WI38 (cell line): Measurements from ENCODE around the gene PLCG1.
A peak's percentile ranks its signal among the peaks of the same experiment; 100 is the strongest.

Experiments
- H3K4me3 ChIP-seq: 2 replicates; pipeline ENCODE4 v1.5.1; 2011; ENCODE audit warnings: low read depth, mild to moderate bottlenecking, control low read depth, low read length
- TF ChIP-seq, protein P1 (sequence below): IDR thresholded peaks from 2 replicates; pipeline ENCODE4 v1.5.1; 2012; ENCODE audit warnings: low read depth, mild to moderate bottlenecking, control low read depth, low read length

Gene PLCG1

DNA sequence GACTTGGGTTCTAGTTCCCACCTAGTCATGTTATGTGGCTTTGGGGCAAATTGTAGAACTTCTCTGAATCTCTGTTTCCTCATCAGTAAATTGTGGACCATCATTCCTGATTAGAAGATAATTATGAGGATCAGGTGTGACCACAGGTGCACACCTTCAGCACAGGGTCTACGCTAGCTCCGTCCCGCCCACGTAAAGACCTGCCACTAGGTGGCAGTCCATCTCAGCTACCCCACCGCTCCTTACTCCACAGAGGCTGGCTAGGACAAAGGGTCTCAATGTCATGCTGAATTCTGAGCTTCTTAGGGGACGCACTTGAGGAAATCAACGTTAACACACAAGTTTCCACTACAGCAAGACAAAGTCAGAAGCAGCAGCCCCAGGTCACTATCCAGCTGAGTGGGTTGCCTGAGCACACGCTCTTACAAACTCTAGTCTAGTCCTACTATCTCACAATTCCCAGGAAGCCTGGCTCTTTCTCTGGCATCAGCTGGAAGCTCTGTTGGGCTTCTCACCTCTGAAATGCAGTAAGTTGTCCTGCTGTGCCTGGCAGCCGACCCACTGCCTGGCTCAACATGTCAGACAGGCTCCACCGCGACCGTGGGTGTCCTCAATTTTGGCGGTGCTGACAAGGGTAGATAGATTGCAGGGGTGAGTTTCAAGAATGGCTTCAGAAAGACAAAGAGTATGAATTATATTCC, 2.0 kb upstream of the PLCG1 start:
- TF ChIP-seq, protein P1, sequence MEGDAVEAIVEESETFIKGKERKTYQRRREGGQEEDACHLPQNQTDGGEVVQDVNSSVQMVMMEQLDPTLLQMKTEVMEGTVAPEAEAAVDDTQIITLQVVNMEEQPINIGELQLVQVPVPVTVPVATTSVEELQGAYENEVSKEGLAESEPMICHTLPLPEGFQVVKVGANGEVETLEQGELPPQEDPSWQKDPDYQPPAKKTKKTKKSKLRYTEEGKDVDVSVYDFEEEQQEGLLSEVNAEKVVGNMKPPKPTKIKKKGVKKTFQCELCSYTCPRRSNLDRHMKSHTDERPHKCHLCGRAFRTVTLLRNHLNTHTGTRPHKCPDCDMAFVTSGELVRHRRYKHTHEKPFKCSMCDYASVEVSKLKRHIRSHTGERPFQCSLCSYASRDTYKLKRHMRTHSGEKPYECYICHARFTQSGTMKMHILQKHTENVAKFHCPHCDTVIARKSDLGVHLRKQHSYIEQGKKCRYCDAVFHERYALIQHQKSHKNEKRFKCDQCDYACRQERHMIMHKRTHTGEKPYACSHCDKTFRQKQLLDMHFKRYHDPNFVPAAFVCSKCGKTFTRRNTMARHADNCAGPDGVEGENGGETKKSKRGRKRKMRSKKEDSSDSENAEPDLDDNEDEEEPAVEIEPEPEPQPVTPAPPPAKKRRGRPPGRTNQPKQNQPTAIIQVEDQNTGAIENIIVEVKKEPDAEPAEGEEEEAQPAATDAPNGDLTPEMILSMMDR: peak; percentile 38

DNA sequence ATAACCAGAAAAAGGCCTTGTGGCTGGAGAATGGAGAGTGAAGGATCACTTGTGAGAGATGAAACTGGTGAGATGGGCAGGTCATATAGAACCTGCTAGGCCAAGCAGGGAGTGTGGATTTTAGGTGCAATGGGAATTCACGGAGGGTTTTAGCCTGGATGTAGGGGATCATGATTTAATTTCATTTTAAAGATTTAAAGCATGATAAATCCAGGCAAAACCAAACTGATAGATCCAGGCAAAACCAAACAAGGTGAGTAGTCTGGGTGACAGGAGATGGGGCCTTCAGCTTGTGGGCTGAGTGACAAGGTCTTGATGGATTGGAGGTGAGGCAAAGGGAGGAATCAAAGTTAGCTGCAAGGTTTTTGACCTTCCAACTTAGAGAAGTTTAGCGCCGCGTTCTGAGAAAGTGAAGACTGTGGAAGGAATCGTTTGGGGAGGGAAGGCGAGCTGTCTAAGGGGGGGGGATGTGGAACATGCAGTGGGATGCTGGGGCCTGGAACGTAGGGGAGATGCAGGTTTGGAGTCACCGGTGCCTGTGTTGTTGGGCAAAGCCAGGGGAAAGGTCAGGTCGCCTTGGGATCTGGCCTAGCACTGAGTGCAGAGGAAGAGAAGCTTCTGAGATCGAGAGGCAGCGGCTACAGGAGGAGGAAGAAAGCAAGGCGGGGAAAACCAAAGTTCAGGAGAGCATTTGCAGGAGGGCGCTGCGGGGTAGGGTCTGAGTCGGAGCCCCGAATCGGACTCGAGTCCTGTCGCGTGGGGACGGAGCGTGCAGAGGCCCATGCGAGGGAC, 1.3 kb upstream of the PLCG1 start:
- peak overlapping the region; percentile 78 for H3K4me3 ChIP-seq
- TF ChIP-seq, protein P1: no peak

More for the DNA sequence above, 2.0 kb upstream of the PLCG1 start:
- no peak overlapping the region for H3K4me3 ChIP-seq

DNA sequence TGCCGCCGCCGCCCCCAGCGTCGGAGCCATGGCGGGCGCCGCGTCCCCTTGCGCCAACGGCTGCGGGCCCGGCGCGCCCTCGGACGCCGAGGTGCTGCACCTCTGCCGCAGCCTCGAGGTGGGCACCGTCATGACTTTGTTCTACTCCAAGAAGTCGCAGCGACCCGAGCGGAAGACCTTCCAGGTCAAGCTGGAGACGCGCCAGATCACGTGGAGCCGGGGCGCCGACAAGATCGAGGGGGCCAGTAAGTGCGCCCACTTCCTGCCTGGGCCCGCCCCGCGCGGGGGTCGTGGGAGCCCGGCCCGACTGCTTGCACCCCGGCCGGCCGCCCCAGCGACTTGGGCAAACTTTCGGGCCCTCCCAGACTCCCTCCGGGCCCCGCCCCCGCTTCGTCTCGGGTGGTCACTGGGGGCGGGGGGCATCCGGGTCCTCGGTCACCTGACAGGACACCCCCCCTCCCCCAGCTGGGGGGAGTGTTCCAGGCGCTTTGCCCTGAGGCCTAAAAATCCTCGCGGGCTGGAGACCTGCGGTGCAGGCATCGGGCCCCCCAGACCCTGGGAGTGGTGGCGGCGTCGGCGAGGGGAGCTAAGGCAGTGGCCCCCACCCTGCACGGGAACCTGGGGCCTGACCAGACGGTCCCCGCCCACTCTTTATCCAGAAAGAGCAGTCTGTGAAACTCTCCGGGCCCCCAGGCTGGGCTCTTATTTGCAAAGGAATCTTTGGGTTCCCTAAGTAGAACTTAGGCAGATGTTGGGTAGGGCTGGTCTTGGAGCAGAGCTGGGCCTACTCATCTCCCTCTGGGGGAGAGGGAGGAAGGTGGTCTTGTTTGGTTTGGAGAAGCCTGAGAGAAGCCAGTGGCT, 501 bp downstream of the PLCG1 start:
- peak overlapping the region; percentile 78 for H3K4me3 ChIP-seq
- TF ChIP-seq, protein P1: no peak

DNA sequence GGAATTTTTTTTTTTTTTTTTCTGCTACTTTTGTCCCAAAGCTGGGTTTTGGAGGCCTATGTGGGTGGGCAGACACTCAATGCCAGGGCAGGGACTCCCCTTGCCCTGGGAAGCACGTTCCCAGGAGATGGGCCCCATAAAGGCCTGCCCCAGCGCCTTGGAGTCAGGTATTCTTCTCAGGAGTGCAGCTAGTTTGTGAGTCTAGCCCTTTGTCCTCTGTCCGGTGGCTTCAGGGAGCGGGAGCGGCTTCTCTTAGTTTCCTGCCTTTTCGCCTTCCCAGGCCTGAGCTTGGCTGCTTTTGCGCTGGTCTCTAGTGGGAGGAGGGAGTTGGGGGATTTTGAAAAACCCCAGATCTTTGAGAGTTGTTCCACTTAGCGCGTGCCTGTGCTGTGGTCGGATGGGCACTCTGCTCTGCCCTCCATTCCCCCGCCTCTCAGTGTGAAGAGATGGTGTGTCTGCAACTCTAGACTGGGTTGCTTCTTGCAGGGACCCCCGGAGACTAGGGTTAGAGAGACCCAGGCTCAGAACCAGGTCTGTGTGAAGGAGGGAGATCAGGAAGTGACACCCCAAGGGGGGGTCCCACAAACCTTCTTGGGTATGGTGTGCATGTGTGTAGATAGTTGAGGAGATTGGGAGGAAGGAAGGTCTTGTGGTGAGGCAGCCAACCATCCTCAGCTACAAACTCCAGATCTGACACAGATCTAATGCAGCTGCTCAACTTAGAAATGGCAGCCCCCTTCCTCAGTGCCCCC, 1.3 kb downstream of the PLCG1 start:
- TF ChIP-seq, protein P1: no peak
- peak overlapping the region; percentile 78 for H3K4me3 ChIP-seq

DNA sequence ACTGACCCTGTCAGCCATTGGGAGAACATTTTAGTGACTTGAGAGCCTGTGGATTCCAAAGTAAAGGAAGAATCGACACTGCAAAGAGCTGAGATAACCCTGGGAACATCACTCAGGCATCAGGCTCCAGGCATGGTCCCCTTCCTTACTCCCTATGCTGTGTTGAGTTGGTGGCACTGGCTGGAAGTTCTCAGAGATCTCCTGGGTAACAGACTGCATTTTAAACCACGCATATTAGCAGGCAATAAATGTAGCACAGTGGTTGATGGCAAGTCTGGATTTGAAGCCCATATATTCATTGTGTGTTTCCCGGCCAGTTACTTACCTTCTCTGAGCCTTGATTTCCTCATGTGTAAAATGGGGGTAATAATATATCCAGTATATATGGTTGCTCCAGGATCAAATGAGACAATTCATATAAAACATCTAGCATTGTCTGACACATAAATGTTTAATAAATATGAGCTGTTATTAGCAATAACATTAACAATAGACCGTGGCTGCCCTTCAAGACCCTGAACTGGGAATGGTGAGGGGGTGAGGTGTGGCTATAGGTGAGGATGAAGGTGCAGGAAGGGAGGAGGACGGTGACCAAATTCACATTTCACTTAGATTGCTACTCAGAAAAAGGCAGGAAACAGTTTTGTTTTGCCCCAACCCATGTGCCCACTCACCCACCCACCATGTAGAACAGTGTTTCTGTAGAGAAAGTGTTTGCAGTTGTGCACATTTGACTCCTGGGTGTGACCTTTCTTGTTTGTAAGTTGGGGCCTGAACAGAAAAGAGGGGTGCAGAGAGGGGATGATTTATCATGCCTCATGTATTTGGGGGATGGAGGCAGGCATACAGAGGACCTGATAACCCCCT, 2.1 kb downstream of the PLCG1 start:
- peak overlapping the region; percentile 78 for H3K4me3 ChIP-seq
- TF ChIP-seq, protein P1: no peak
